HepG2 (cell line): ENCODE measurements around the gene PLPP3. TPM values are rescaled to one million over a fixed set of nuclear protein-coding genes. Genes with fewer than 3 reads are reported as not detected.

Source experiments
- AHR ChIP-seq: IDR thresholded peaks from 2 replicates; pipeline ENCODE4 v1.6.1; 2018; ENCODE audit warnings: missing genetic modification reagents, missing compliant biosample characterization
- HDAC2 ChIP-seq: sonication (generic); formaldehyde crosslinking; IDR thresholded peaks from 2 replicates; pipeline ENCODE4 v1.4.0; 2020; ENCODE audit warnings: missing genetic modification reagents
- IKZF4 ChIP-seq: sonication (generic); formaldehyde crosslinking; IDR thresholded peaks from 2 replicates; pipeline ENCODE4 v1.5.1; 2020; ENCODE audit warnings: borderline replicate concordance, mild to moderate bottlenecking, low read depth, missing genetic modification reagents; ENCODE audit errors: not compliant biosample characterization
- KDM4B ChIP-seq: sonication (generic); formaldehyde crosslinking; IDR thresholded peaks from 2 replicates; pipeline ENCODE4 v1.4.0; 2020; ENCODE audit warnings: missing genetic modification reagents
- MTA1 ChIP-seq: sonication (generic); formaldehyde crosslinking; IDR thresholded peaks from 2 replicates; pipeline ENCODE4 v1.4.0; 2020; ENCODE audit warnings: missing genetic modification reagents, mild to moderate bottlenecking, borderline replicate concordance
- NFRKB ChIP-seq: fragments of 450-650 bp; IDR thresholded peaks from 2 replicates; pipeline ENCODE4 v1.6.1; 2017
- PCBP2 ChIP-seq: fragments of 200-400 bp; formaldehyde crosslinking; optimal IDR thresholded peaks from 2 replicates; pipeline ENCODE3; 2018; ENCODE audit warnings: low read length, low read depth; ENCODE audit not compliant: poor library complexity, severe bottlenecking
- SMAD9 ChIP-seq: sonication (generic); formaldehyde crosslinking; IDR thresholded peaks from 2 replicates; pipeline ENCODE4 v1.5.1; 2020; ENCODE audit warnings: mild to moderate bottlenecking, missing genetic modification reagents
- SP4 ChIP-seq: sonication (generic); formaldehyde crosslinking; IDR thresholded peaks from 2 replicates; pipeline ENCODE4 v1.8.1; 2023; ENCODE audit warnings: mild to moderate bottlenecking, missing genetic modification reagents
- TMF1 ChIP-seq: sonication (generic); formaldehyde crosslinking; IDR thresholded peaks from 2 replicates; pipeline ENCODE4 v1.8.1; 2022; ENCODE audit warnings: low read depth, missing genetic modification reagents
- U2AF1 ChIP-seq: fragments of 200-400 bp; formaldehyde crosslinking; optimal IDR thresholded peaks from 2 replicates; pipeline ENCODE3; 2017; ENCODE audit warnings: mild to moderate bottlenecking, low read depth, low read length
- ZNF251 ChIP-seq: sonication (generic); formaldehyde crosslinking; IDR thresholded peaks from 2 replicates; pipeline ENCODE4 v1.9.0; 2021; ENCODE audit warnings: mild to moderate bottlenecking, missing genetic modification reagents
- ZNF264 ChIP-seq: sonication (generic); formaldehyde crosslinking; IDR thresholded peaks from 2 replicates; pipeline ENCODE4 v1.4.0; 2020; ENCODE audit warnings: missing genetic modification reagents
- ZNF549 ChIP-seq: sonication (generic); formaldehyde crosslinking; IDR thresholded peaks from 2 replicates; pipeline ENCODE4 v1.5.0; 2020; ENCODE audit warnings: missing genetic modification reagents
- ZNF562 ChIP-seq: sonication (generic); formaldehyde crosslinking; IDR thresholded peaks from 2 replicates; pipeline ENCODE4 v1.8.0; 2022; ENCODE audit warnings: missing genetic modification reagents, borderline replicate concordance
- ZNF614 ChIP-seq: IDR thresholded peaks from 2 replicates; pipeline ENCODE4 v1.6.1; 2018; ENCODE audit warnings: missing biosample characterization, missing genetic modification reagents, inconsistent platforms, borderline replicate concordance
- ZNF737 ChIP-seq: sonication (generic); formaldehyde crosslinking; IDR thresholded peaks from 2 replicates; pipeline ENCODE4 v1.5.0; 2020; ENCODE audit warnings: missing genetic modification reagents, mild to moderate bottlenecking, borderline replicate concordance
- ZNF790 ChIP-seq: sonication (generic); formaldehyde crosslinking; IDR thresholded peaks from 2 replicates; pipeline ENCODE4 v1.8.0; 2022; ENCODE audit warnings: missing genetic modification reagents, mild to moderate bottlenecking, borderline replicate concordance
- polyA plus RNA-seq, 8 experiments: library from polyadenylated mRNA; depleted of rRNA in 3 of 8; stranded (reverse) in 7 of 8; unstranded in 1 of 8; fragments of >200 nt; fragmentation: Illumina TruSeq in 4 of 8; extraction: Trizol in 4 of 8; gene quantifications; 2 replicates each; pipeline versions ENCODE4 v1.2.1 to v1.2.3, GENCODE V29; 2011 to 2016; ENCODE audit warnings: low read depth in 4 of 8, missing spikeins in 1 of 8, mixed read lengths in 1 of 8; ENCODE audit not compliant: insufficient read depth in 1 of 8
- total RNA-seq, 5 experiments: library from RNA; depleted of rRNA; stranded (reverse); fragments of >200 nt; fragmentation: Illumina TruSeq; extraction: Trizol; gene quantifications; 2 replicates each; pipeline ENCODE4 v1.2.3, GENCODE V29; 2016; ENCODE audit warnings: low read depth in 1 of 5
- TF ChIP-seq, protein P1 (sequence below): sonication (generic); formaldehyde crosslinking; IDR thresholded peaks from 2 replicates; pipeline ENCODE4 v1.8.0; 2022; ENCODE audit warnings: mild to moderate bottlenecking, missing genetic modification reagents, borderline replicate concordance
- TF ChIP-seq, protein P2 (sequence below): IDR thresholded peaks from 2 replicates; pipeline ENCODE4 v1.6.1; 2016; ENCODE audit warnings: missing biosample characterization, missing genetic modification reagents, low read depth
- TF ChIP-seq, protein P3 (sequence below): sonication (generic); formaldehyde crosslinking; IDR thresholded peaks from 2 replicates; pipeline ENCODE4 v1.5.0; 2020; ENCODE audit warnings: mild to moderate bottlenecking, missing genetic modification reagents, moderate library complexity
- TF ChIP-seq, protein P4 (sequence below): sonication (generic); formaldehyde crosslinking; conservative IDR thresholded peaks from 2 replicates; pipeline ENCODE4 v1.4.0; 2020; ENCODE audit warnings: missing genetic modification reagents

The PLPP3 gene
- total and polyA plus RNA-seq, 2 of the 13 experiments (the other 11 are each of a cell fraction or from before 2014, with no cell fraction given) = 49.7 to 65.8 TPM

DNA sequence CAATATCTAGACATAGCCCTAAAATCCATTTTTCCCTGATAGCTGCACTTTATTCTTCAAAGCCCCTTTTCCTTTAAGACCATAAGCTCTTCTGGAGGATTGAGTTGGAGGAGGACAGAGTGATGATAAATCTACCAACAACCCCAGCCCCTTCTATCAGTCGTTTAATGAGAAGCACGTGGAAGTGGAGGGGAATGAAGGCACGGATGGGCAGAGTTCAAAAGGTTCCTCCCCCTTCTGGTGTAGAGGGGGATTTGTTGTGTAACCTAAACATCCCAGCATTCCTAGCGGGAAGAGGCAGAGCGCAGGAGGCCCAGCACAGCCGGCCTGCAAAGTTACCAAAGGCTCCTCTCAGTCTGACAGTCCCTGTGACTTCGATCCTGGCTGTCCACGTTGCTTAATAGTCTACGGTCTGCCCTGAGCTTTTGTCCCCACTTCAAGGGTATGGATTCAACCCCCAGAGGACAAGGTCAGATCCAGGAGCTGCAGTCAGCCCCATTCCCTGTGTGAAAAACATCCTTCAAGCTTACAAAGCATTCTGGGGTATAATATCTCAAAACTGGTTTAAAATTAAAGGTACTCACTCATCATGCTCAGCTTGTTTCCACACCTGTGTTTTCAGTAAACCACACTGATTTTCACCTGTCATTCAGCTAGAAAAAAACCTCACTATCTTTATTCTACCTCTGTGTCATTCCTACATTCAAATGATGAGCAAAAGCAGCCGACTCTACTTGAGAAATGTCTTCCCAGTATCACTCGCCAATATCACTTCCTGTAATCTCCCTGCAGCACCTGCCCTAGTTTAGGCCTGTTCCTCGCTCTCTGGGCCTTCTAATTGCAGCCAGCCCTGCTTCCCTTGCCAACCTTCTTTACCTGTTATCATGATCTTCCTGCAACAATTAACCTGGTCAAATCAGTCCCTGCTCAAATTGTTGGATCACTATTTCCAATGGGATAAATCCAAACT is 117.9 kb downstream of the PLPP3 start (continued):
- peak; percentile 78; the same call in 1 of the 2 replicates for TF ChIP-seq ZNF614 (CRISPR knock-in tag)
- TF ChIP-seq U2AF1 = no peak
- TF ChIP-seq, protein P1, sequence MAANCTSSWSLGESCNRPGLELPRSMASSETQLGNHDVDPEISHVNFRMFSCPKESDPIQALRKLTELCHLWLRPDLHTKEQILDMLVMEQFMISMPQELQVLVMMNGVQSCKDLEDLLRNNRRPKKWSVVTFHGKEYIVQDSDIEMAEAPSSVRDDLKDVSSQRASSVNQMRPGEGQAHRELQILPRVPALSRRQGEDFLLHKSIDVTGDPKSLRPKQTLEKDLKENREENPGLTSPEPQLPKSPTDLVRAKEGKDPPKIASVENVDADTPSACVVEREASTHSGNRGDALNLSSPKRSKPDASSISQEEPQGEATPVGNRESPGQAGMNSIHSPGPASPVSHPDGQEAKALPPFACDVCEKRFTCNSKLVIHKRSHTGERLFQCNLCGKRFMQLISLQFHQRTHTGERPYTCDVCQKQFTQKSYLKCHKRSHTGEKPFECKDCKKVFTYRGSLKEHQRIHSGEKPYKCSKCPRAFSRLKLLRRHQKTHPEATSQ = peak; percentile 66; the same call in 1 of the 2 replicates
- TF ChIP-seq, protein P2, sequence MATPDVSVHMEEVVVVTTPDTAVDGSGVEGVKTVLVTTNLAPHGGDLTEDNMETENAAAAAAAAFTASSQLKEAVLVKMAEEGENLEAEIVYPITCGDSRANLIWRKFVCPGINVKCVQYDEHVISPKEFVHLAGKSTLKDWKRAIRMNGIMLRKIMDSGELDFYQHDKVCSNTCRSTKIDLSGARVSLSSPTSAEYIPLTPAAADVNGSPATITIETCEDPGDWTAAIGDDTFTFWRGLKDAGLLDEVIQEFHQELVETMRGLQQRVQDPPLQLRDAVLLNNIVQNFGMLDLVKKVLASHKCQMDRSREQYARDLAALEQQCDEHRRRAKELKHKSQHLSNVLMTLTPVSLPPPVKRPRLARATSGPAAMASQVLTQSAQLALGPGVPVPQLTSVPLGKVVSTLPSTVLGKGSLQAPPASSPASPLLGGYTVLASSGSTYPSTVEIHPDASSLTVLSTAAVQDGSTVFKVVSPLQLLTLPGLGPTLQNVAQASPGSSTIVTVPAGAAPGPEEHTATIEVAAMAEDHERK (CRISPR knock-in tag) = no peak
- TF ChIP-seq TMF1 (CRISPR knock-in tag) = no peak
- TF ChIP-seq ZNF562 (CRISPR knock-in tag) = no peak
- peak; percentile 57; the same call in 1 of the 2 replicates for TF ChIP-seq ZNF264 (CRISPR knock-in tag)
- no peak for TF ChIP-seq ZNF251 (CRISPR knock-in tag)
- TF ChIP-seq KDM4B (CRISPR knock-in tag) = peak; percentile 85
- peak; percentile 95 for TF ChIP-seq MTA1 (CRISPR knock-in tag)
- no peak for TF ChIP-seq ZNF790 (CRISPR knock-in tag)
- TF ChIP-seq AHR = no peak; the same call in 1 of the 2 replicates
- no peak for TF ChIP-seq PCBP2
- TF ChIP-seq, protein P3, sequence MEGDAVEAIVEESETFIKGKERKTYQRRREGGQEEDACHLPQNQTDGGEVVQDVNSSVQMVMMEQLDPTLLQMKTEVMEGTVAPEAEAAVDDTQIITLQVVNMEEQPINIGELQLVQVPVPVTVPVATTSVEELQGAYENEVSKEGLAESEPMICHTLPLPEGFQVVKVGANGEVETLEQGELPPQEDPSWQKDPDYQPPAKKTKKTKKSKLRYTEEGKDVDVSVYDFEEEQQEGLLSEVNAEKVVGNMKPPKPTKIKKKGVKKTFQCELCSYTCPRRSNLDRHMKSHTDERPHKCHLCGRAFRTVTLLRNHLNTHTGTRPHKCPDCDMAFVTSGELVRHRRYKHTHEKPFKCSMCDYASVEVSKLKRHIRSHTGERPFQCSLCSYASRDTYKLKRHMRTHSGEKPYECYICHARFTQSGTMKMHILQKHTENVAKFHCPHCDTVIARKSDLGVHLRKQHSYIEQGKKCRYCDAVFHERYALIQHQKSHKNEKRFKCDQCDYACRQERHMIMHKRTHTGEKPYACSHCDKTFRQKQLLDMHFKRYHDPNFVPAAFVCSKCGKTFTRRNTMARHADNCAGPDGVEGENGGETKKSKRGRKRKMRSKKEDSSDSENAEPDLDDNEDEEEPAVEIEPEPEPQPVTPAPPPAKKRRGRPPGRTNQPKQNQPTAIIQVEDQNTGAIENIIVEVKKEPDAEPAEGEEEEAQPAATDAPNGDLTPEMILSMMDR (CRISPR knock-in tag) = peak; percentile 59
- no peak for TF ChIP-seq SMAD9 (CRISPR knock-in tag)
- TF ChIP-seq, protein P4, sequence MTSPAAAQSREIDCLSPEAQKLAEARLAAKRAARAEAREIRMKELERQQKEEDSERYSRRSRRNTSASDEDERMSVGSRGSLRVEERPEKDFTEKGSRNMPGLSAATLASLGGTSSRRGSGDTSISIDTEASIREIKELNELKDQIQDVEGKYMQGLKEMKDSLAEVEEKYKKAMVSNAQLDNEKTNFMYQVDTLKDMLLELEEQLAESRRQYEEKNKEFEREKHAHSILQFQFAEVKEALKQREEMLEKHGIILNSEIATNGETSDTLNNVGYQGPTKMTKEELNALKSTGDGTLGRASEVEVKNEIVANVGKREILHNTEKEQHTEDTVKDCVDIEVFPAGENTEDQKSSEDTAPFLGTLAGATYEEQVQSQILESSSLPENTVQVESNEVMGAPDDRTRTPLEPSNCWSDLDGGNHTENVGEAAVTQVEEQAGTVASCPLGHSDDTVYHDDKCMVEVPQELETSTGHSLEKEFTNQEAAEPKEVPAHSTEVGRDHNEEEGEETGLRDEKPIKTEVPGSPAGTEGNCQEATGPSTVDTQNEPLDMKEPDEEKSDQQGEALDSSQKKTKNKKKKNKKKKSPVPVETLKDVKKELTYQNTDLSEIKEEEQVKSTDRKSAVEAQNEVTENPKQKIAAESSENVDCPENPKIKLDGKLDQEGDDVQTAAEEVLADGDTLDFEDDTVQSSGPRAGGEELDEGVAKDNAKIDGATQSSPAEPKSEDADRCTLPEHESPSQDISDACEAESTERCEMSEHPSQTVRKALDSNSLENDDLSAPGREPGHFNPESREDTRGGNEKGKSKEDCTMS (CRISPR knock-in tag) = no peak
- peak; percentile 91 for TF ChIP-seq HDAC2
- no peak for TF ChIP-seq NFRKB
- no peak for TF ChIP-seq ZNF737 (CRISPR knock-in tag)
- TF ChIP-seq SP4 = peak; percentile 52; the same call in 1 of the 2 replicates
- TF ChIP-seq IKZF4 = no peak
- no peak for TF ChIP-seq ZNF549 (CRISPR knock-in tag)
